Measurements from ENCODE around the gene NKAIN2. TPM values are rescaled to one million over a fixed set of nuclear protein-coding genes. Genes with fewer than 3 reads are reported as not detected.

The NKAIN2 gene
- polyA plus RNA-seq, 1 of the 3 experiments (the other 2 are of a cell fraction), result not detected

- H3K79me2 ChIP-seq (ENCODE audit: insufficient read depth), result no peaks in the 10 kb centered on the region
- no peak overlapping the region for H3K4me2 ChIP-seq
- no peaks in the 10 kb centered on the region for H4K20me1 ChIP-seq (ENCODE audit: insufficient read depth)
- H3K4me3 ChIP-seq (ENCODE audit: low read depth in 2 of 2, low read length in 1 of 2), result no peak overlapping the region
- no peak overlapping the region for H2AFZ ChIP-seq (ENCODE audit: low read depth)
- DNase-seq, result no peak
- TF ChIP-seq MEF2A (IDR thresholded peaks at IDR 0.05; ENCODE audit: borderline replicate concordance, low read depth) (no peak), TCF12 (IDR thresholded peaks at IDR 0.05) (no peak), JUND (IDR thresholded peaks at IDR 0.05) (no peak), CHD2 (IDR thresholded peaks at IDR 0.05; ENCODE audit: low read length, partially characterized antibody) (no peak), SIN3A (IDR thresholded peaks at IDR 0.05; ENCODE audit: borderline replicate concordance, low read depth, low read length) (no peak), RFX5 (IDR thresholded peaks at IDR 0.05; ENCODE audit: low read length) (no peak), REST (IDR thresholded peaks at IDR 0.05; ENCODE audit: low read depth, low read length) (no peak), MXI1 (IDR thresholded peaks at IDR 0.05; ENCODE audit: low read depth, low read length) (no peak), FOSL2 (IDR thresholded peaks at IDR 0.05; ENCODE audit: borderline replicate concordance, low read depth) (no peak), USF1 (IDR thresholded peaks at IDR 0.05; ENCODE audit: borderline replicate concordance, low read depth) (no peak)
- TF ChIP-seq, protein P1, sequence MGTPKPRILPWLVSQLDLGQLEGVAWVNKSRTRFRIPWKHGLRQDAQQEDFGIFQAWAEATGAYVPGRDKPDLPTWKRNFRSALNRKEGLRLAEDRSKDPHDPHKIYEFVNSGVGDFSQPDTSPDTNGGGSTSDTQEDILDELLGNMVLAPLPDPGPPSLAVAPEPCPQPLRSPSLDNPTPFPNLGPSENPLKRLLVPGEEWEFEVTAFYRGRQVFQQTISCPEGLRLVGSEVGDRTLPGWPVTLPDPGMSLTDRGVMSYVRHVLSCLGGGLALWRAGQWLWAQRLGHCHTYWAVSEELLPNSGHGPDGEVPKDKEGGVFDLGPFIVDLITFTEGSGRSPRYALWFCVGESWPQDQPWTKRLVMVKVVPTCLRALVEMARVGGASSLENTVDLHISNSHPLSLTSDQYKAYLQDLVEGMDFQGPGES (IDR thresholded peaks at IDR 0.05; ENCODE audit: low read depth, low read length), result no peak
- TF ChIP-seq, protein P2, sequence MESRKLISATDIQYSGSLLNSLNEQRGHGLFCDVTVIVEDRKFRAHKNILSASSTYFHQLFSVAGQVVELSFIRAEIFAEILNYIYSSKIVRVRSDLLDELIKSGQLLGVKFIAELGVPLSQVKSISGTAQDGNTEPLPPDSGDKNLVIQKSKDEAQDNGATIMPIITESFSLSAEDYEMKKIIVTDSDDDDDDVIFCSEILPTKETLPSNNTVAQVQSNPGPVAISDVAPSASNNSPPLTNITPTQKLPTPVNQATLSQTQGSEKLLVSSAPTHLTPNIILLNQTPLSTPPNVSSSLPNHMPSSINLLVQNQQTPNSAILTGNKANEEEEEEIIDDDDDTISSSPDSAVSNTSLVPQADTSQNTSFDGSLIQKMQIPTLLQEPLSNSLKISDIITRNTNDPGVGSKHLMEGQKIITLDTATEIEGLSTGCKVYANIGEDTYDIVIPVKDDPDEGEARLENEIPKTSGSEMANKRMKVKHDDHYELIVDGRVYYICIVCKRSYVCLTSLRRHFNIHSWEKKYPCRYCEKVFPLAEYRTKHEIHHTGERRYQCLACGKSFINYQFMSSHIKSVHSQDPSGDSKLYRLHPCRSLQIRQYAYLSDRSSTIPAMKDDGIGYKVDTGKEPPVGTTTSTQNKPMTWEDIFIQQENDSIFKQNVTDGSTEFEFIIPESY (IDR thresholded peaks at IDR 0.05; ENCODE audit: borderline replicate concordance, low read depth), result no peak
- no peaks in the 10 kb centered on the region for H3F3A ChIP-seq (replicated peaks; ENCODE audit: insufficient read depth)
- H3K36me3 ChIP-seq (replicated peaks in 1 of 2; ENCODE audit: control insufficient read depth in 1 of 2, insufficient read depth in 2 of 2, low read length in 1 of 2), result no peaks in the 10 kb centered on the region
- H3K4me1 ChIP-seq (ENCODE audit: control insufficient read depth in 1 of 2, insufficient read depth in 2 of 2, low read depth in 1 of 2, low read length in 1 of 2), result no peaks in the 10 kb centered on the region
- H3K9me2 ChIP-seq, result no peaks in the 10 kb centered on the region
- ChIA-PET POLR2A (no interaction called here), CTCF (no interaction called here)
- H3K27ac ChIP-seq (ENCODE audit: low read depth in 2 of 2, low read length in 1 of 2), result no peak overlapping the region
- WGBS (ENCODE audit: low lambda C conversion rate), result 3% methylated on average over 5 of the region's 5 CpGs
- no peak overlapping the region for H3K9ac ChIP-seq
- H3K9me3 ChIP-seq, result no peaks in the 10 kb centered on the region
- no peaks in the 10 kb centered on the region for H3K27me3 ChIP-seq (ENCODE audit: insufficient read depth)
Measured at GRCh38 chr6:124069230-124069950, 265.7 kb downstream of the NKAIN2 start.

Data from SK-N-SH (cell line).